ENCODE measurements around the gene TRIB2.
"Not testable (repeated sequence)": the region's sequence is repeated elsewhere in the genome, so short reads cannot be mapped to it uniquely, and the experiment has no call there.

TRIB2 gene

GRCh38 chr2:12716282-12717190, at the start of gene TRIB2:
TRIB2 (plus strand) TSS chr2:12716936; CDS start chr2:12718308, 1,372 bp downstream.
- DNase-seq: peak; percentile 91

GRCh38 chr2:12669036-12669435, 47.7 kb upstream of the TRIB2 start:
- no peak for DNase-seq

- DNase-seq: no peak
Observed at GRCh38 chr2:12672711-12673315, 43.9 kb upstream of the TRIB2 start.

- DNase-seq: no peak
Observed at GRCh38 chr2:12674644-12675328, 42.0 kb upstream of the TRIB2 start.

GRCh38 chr2:12675352-12675795, 41.4 kb upstream of the TRIB2 start:
- no peak for DNase-seq

GRCh38 chr2:12675801-12676200, 40.9 kb upstream of the TRIB2 start:
- no peak for DNase-seq

GRCh38 chr2:12676771-12677170, 40.0 kb upstream of the TRIB2 start:
- no peak for DNase-seq

GRCh38 chr2:12678186-12678585, 38.5 kb upstream of the TRIB2 start:
- no peak for DNase-seq

GRCh38 chr2:12679550-12680072, 37.1 kb upstream of the TRIB2 start:
- DNase-seq: no peak

- not testable (repeated sequence) for DNase-seq
Observed at GRCh38 chr2:12680115-12680514, 36.6 kb upstream of the TRIB2 start.

GRCh38 chr2:12682017-12682416, 34.7 kb upstream of the TRIB2 start:
- DNase-seq: no peak

- no peak for DNase-seq
Observed at GRCh38 chr2:12683457-12684100, 33.2 kb upstream of the TRIB2 start.

GRCh38 chr2:12684471-12684936, 32.2 kb upstream of the TRIB2 start:
- no peak for DNase-seq

- no peak for DNase-seq
Observed at GRCh38 chr2:12685145-12685544, 31.6 kb upstream of the TRIB2 start.

- DNase-seq: no peak
Observed at GRCh38 chr2:12685956-12686355, 30.8 kb upstream of the TRIB2 start.

GRCh38 chr2:12686708-12687283, 29.9 kb upstream of the TRIB2 start:
- no peak for DNase-seq

- DNase-seq: no peak
Observed at GRCh38 chr2:12688091-12688490, 28.6 kb upstream of the TRIB2 start.

GRCh38 chr2:12688893-12689292, 27.8 kb upstream of the TRIB2 start:
- no peak for DNase-seq

GRCh38 chr2:12693509-12693908, 23.2 kb upstream of the TRIB2 start:
- DNase-seq: no peak

GRCh38 chr2:12694990-12695774, 21.6 kb upstream of the TRIB2 start:
- DNase-seq: no peak

- no peak for DNase-seq
Observed at GRCh38 chr2:12697617-12698016, 19.1 kb upstream of the TRIB2 start.

- DNase-seq: no peak
Observed at GRCh38 chr2:12700989-12701388, 15.7 kb upstream of the TRIB2 start.

All from COR-L47 (cell line).